ENCODE data around the gene CTNNA3. TPM values are rescaled to one million over a fixed set of nuclear protein-coding genes. Genes with fewer than 3 reads are reported as not detected.

Gene CTNNA3
- total RNA-seq, 1 donor from 2014 or later, result under 0.01 TPM

- no peak for DNase-seq
Measured at GRCh38 chr10:65893676-65894075, 1802.3 kb downstream of the CTNNA3 start.

GRCh38 chr10:65892284-65892683, 1803.7 kb downstream of the CTNNA3 start:
- no peak for DNase-seq

- no peak for DNase-seq
Measured at GRCh38 chr10:65891073-65891981, 1804.7 kb downstream of the CTNNA3 start.

- DNase-seq, result no peak
Measured at GRCh38 chr10:65864529-65864928, 1831.5 kb downstream of the CTNNA3 start.

GRCh38 chr10:65864036-65864435, 1832.0 kb downstream of the CTNNA3 start:
- no peak for DNase-seq

Other genes with a start within 250 kb of the CTNNA3 start
- 3.9 and 4.1 TPM in 2 replicates for gene DNAJC12, start 142.0 kb upstream of the CTNNA3 start, total RNA-seq
- 11.7 and 14.9 TPM in 2 replicates for gene SIRT1, start 188.5 kb upstream of the CTNNA3 start, total RNA-seq

All from dermis blood vessel endothelial cell (primary cell).